Sigmoid colon (tissue), 7 donors: ENCODE data around the gene ANKRD44. TPM values are rescaled to one million over a fixed set of nuclear protein-coding genes. Genes with fewer than 3 reads are reported as not detected.

Source experiments
- DNase-seq: peaks from one replicate; pipeline ENCODE4 v3.0.0-alpha.2; 2019
- H3K27ac ChIP-seq, 4 donors: fragments of 200-600 bp; sonication (generic); one replicate each; pipeline ENCODE4 v1.5.1; 2016 to 2019; ENCODE audit warnings: mild to moderate bottlenecking in 1 of 4
- H3K27me3 ChIP-seq, 3 donors: fragments of 200-600 bp; sonication (generic); one replicate each; pipeline ENCODE4 v1.5.1; 2019; ENCODE audit warnings: mild to moderate bottlenecking in 1 of 3
- H3K36me3 ChIP-seq, 4 donors: fragments of 200-600 bp; sonication (generic); one replicate each; pipeline ENCODE4 v1.5.1; 2016 to 2019
- H3K4me1 ChIP-seq, 4 donors: fragments of 200-600 bp; sonication (generic); one replicate each; pipeline ENCODE4 v1.5.1; 2017 to 2019
- H3K4me3 ChIP-seq, 4 donors: fragments of 200-600 bp; sonication (generic); one replicate each; pipeline ENCODE4 v1.5.1; 2017 to 2019; ENCODE audit warnings: mild to moderate bottlenecking in 2 of 4, moderate library complexity in 1 of 4
- H3K9me3 ChIP-seq, 4 donors: fragments of 200-600 bp in 3 of 4; sonication (generic) in 3 of 4; one replicate each; pipeline versions ENCODE4 v1.5.1 to v1.6.1; 2013 to 2019
- EP300 ChIP-seq, 4 donors: sonication (generic); formaldehyde crosslinking; IDR thresholded peaks; one replicate each; pipeline ENCODE4 v1.6.1; 2017; ENCODE audit warnings: antibody characterized with exemption in 4 of 4
- POLR2A ChIP-seq, 2 donors: fragments of 450-650 bp; IDR thresholded peaks; one replicate each; pipeline ENCODE4 v1.6.1; 2016; ENCODE audit warnings: antibody characterized with exemption in 2 of 2, mild to moderate bottlenecking in 2 of 2, moderate library complexity in 2 of 2
- POLR2AphosphoS5 ChIP-seq, 4 donors: sonication (generic); formaldehyde crosslinking; IDR thresholded peaks; one replicate each; pipeline ENCODE4 v1.6.1; 2017; ENCODE audit warnings: antibody characterized with exemption in 4 of 4
- WGBS, 2 donors: extraction: QIAGEN DNeasy Blood & Tissue Kit; methylation state at CpG; one replicate each; pipeline ENCODE4 v1.1.7; 2013; 5-methylcytosine and 5-hydroxymethylcytosine counted together
- intact Hi-C: fragments of 100-400 bp; cut with DNase I; formaldehyde crosslinking; loops from one replicate; pipeline ENCODE4 v1.15.1; 2023
- polyA plus RNA-seq, 3 donors: library from polyadenylated mRNA; stranded (reverse); fragments of 200-250 nt; gene quantifications; one replicate each; pipeline ENCODE4 v1.2.3, GENCODE V29; 2013
- total RNA-seq, 4 donors: library from RNA; depleted of rRNA; stranded (reverse); fragments of >200 nt; gene quantifications; one replicate each; pipeline ENCODE4 v1.1.0, GENCODE V29; 2016
- TF ChIP-seq, protein P1 (sequence below), 4 experiments: fragments of 450-650 bp in 3 of 4; fragments of 200-600 bp in 1 of 4; IDR thresholded peaks; one replicate each; pipeline ENCODE4 v1.5.1; 2016 to 2019; ENCODE audit warnings: antibody characterized with exemption in 4 of 4, mild to moderate bottlenecking in 3 of 4, moderate library complexity in 2 of 4
- donor health status: healthy with polysubstance abuse.
- donor health status: Bipolar disorder and iron deficiency.
- donor health status: healthy.

ANKRD44 gene
- total and polyA plus RNA-seq, 7 donors, result 1.2 to 41.1 (median 34.2) TPM

- no peaks in the 10 kb centered on the region for H3K9me3 ChIP-seq
- no peak for TF ChIP-seq POLR2AphosphoS5 (IDR thresholded peaks at IDR 0.05)
- TF ChIP-seq EP300 (IDR thresholded peaks at IDR 0.05), result no peak
- TF ChIP-seq POLR2A (IDR thresholded peaks at IDR 0.05), result no peak
- TF ChIP-seq, protein P1, sequence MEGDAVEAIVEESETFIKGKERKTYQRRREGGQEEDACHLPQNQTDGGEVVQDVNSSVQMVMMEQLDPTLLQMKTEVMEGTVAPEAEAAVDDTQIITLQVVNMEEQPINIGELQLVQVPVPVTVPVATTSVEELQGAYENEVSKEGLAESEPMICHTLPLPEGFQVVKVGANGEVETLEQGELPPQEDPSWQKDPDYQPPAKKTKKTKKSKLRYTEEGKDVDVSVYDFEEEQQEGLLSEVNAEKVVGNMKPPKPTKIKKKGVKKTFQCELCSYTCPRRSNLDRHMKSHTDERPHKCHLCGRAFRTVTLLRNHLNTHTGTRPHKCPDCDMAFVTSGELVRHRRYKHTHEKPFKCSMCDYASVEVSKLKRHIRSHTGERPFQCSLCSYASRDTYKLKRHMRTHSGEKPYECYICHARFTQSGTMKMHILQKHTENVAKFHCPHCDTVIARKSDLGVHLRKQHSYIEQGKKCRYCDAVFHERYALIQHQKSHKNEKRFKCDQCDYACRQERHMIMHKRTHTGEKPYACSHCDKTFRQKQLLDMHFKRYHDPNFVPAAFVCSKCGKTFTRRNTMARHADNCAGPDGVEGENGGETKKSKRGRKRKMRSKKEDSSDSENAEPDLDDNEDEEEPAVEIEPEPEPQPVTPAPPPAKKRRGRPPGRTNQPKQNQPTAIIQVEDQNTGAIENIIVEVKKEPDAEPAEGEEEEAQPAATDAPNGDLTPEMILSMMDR (IDR thresholded peaks at IDR 0.05), result no peak
- no peaks in the 10 kb centered on the region for H3K36me3 ChIP-seq
- intact Hi-C loops, result no loop called here
- WGBS, 2 donors, result 65 to 92% methylated on average over 1 of the region's 1 CpG
- DNase-seq, result no peak
- H3K4me1 ChIP-seq, result peaks cover 0 to 64% (median 57%) of the 10 kb centered on the region in 4 donors
- no peaks in the 10 kb centered on the region for H3K27me3 ChIP-seq
- H3K27ac ChIP-seq, result peak overlapping the region in 2 of 4 donors; percentile 20 to 52
- H3K4me3 ChIP-seq, result no peak overlapping the region
Measured at GRCh38 chr2:197200762-197201058, 109.9 kb downstream of the ANKRD44 start.

GRCh38 chr2:197200051-197200761, 110.4 kb downstream of the ANKRD44 start:
- TF ChIP-seq POLR2A (IDR thresholded peaks at IDR 0.05) (no peak), EP300 (IDR thresholded peaks at IDR 0.05) (no peak), POLR2AphosphoS5 (IDR thresholded peaks at IDR 0.05) (no peak)
- TF ChIP-seq, protein P1 (IDR thresholded peaks at IDR 0.05), result no peak
- Histone ChIP-seq H3K27ac (peak overlapping the region in 2 of 4 donors; percentile 20 to 52), H3K27me3 (no peaks in the 10 kb centered on the region), H3K9me3 (no peaks in the 10 kb centered on the region), H3K4me1 (peaks cover 0 to 69% (median 60%) of the 10 kb centered on the region in 4 donors), H3K36me3 (no peaks in the 10 kb centered on the region), H3K4me3 (no peak overlapping the region)
- DNase-seq, result no peak
- intact Hi-C loops, result no loop called here
- WGBS, 2 donors, result 45 to 82% methylated on average over 3 of the region's 3 CpGs

GRCh38 chr2:197198890-197199289, 111.7 kb downstream of the ANKRD44 start:
- intact Hi-C loops, result loop anchor here (10.0 kb wide), 1 partner anchor 274 kb away; the partner anchor contains the start of gene PGAP1
- no peaks in the 10 kb centered on the region for H3K27me3 ChIP-seq
- no peaks in the 10 kb centered on the region for H3K9me3 ChIP-seq
- H3K4me1 ChIP-seq, result peaks cover 0 to 68% (median 55%) of the 10 kb centered on the region in 4 donors
- no peaks in the 10 kb centered on the region for H3K36me3 ChIP-seq
- peak overlapping the region in 3 of 4 donors; percentile 5 to 52 (median 24) for H3K27ac ChIP-seq
- H3K4me3 ChIP-seq, result peak overlapping the region in 1 of 4 donors; percentile 19
- TF ChIP-seq, protein P1 (IDR thresholded peaks at IDR 0.05), result no peak
- peak in 1 of 4 donors; percentile 4 for TF ChIP-seq POLR2AphosphoS5 (IDR thresholded peaks at IDR 0.05)
- 44 to 78% methylated on average over 12 of the region's 12 CpGs for WGBS, 2 donors
- DNase-seq, result no peak

DNA sequence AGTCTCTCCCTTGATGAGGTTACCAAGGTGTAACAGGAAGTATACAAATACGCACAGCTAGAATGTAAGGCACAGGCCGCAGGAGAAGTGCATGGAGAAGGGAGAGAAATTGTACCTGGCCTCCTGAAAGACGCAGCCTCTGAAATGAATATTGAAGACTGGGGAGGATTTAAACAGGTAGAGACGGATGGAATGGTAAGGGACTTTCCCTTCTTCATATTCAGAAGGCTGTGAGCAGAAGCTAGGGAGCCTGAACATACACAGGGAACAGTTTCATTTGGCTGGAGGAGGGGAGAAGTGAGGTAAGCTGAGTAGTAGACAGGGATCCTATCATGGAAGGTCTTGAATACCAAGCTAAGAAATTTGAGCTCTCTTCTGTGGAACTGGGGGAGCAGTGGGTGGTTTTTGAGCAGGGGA, 112.7 kb downstream of the ANKRD44 start:
- DNase-seq, result no peak
- Histone ChIP-seq H3K27ac (peak overlapping the region in 2 of 4 donors; percentile 26 to 52), H3K27me3 (no peaks in the 10 kb centered on the region), H3K4me3 (no peak overlapping the region), H3K36me3 (no peaks in the 10 kb centered on the region), H3K9me3 (no peaks in the 10 kb centered on the region), H3K4me1 (peaks cover 0 to 67% (median 55%) of the 10 kb centered on the region in 4 donors)
- no peak for TF ChIP-seq POLR2A (IDR thresholded peaks at IDR 0.05)
- TF ChIP-seq, protein P1 (IDR thresholded peaks at IDR 0.05), result no peak
- no peak for TF ChIP-seq POLR2AphosphoS5 (IDR thresholded peaks at IDR 0.05)
- no peak for TF ChIP-seq EP300 (IDR thresholded peaks at IDR 0.05)
- intact Hi-C loops, result loop anchor here (10.0 kb wide), 1 partner anchor 273 kb away; the partner anchor contains the start of gene PGAP1
- WGBS, 2 donors, result 59 to 86% methylated on average over 4 of the region's 4 CpGs
